Jurkat, Clone E6-1 (cell line): ENCODE data around the gene ELP6. TPM values are rescaled to one million over a fixed set of nuclear protein-coding genes. Genes with fewer than 3 reads are reported as not detected.

ENCODE experiments used
- DNase-seq: peaks from one replicate; pipeline ENCODE4 v3.0.0-alpha.2; 2011; ENCODE audit warnings: low read depth, low spot score
- H3K4me3 ChIP-seq: 2 replicates; pipeline ENCODE4 v1.5.1; 2011; ENCODE audit warnings: mild to moderate bottlenecking, low read length, control low read depth, moderate library complexity
- polyA plus RNA-seq: library from polyadenylated mRNA; unstranded; fragments of >200 nt; gene quantifications from one replicate; pipeline ENCODE4 v1.2.1, GENCODE V29; 2012; ENCODE audit warnings: missing spikeins; ENCODE audit not compliant: insufficient read length, insufficient read depth

ELP6 gene, protein sequence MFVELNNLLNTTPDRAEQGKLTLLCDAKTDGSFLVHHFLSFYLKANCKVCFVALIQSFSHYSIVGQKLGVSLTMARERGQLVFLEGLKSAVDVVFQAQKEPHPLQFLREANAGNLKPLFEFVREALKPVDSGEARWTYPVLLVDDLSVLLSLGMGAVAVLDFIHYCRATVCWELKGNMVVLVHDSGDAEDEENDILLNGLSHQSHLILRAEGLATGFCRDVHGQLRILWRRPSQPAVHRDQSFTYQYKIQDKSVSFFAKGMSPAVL
- 68.9 TPM for polyA plus RNA-seq

DNA sequence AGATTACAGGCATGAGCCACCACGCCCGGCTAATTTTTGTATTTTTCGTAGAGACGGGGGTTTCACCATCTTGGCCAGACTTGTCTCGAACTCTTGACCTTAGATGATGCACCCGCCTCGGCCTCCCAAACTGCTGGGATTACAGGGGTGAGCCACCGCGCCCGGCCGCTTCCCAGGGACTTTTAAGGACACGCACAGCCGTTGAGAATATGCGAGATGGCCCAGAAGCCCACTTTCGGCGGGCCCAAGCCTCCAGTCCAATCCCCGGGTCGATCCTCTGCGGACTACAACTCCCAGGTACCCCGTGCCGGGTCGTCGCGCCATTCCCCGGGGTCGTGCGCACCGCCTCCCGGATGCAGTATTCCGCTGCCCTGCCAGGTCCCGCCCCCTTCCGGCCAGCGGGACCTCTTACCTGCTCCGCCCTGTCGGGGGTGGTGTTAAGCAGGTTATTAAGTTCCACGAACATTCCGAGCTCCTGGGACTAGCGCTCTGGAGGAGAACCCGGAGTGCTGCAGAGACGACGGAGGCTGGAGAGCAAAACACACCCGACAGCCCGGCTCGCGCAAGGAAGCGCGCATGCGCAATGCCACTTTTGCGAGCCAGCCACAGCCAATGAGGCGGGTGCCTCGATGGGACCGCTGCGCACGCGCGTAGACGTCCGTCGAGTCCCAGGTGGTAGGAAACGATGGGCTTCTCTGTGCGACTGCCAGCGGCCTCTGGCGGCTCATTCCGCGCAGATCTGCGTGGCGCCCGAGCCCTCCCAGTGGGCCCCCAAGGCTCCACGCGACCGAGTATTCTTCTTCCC lies at the start of gene ELP6:
Gene ELP6, minus strand, starts transcription at position 588 of the 805 bp plus-strand sequence. Its CDS starts 122 bp downstream, at position 466.
- peak; percentile 95 for DNase-seq
- peak within 1 kb of the TSS; percentile 91 for H3K4me3 ChIP-seq

DNA sequence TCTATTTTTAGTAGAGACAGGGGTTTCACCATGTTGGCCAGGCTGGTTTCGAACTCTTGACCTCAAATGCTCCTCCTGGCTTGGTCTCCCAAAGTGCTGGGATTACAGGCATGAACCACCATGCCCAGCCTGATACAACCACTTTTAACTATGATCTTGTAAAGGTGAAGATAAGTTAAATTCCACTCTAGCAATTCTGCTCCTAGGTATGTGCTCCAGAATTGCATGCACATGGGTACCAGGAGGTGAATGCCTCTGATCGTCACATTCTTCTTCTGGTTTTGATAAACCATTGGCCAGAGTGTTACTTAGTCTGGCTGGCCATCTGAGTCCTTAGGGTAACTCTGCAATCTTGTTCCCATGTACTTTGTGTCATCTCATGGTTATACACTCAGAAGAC lies 42.8 kb upstream of the ELP6 start:
- DNase-seq = no peak
- H3K4me3 ChIP-seq = no peak overlapping the region

DNA sequence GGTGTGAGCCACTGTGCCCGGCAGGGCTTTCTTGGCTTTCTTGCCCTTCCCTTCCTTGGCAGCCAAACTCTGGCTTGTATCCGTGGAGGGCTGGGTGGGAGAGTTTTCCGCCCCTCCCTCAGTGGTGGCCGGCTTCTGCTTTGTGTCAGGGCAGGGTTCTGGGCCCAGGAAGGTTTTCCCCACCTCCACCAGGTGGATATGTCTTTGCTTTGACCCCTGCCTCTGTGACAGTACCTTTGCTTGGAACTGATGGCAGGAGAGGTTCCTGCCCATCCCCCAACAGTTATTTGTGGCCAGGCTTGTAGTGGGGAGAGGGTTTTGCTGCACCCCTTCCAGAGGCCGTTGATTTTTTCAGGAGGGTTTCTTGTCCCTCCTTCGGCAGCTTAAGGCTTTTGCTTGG lies 40.8 kb upstream of the ELP6 start:
- no peak for DNase-seq
- no peak overlapping the region for H3K4me3 ChIP-seq

DNA sequence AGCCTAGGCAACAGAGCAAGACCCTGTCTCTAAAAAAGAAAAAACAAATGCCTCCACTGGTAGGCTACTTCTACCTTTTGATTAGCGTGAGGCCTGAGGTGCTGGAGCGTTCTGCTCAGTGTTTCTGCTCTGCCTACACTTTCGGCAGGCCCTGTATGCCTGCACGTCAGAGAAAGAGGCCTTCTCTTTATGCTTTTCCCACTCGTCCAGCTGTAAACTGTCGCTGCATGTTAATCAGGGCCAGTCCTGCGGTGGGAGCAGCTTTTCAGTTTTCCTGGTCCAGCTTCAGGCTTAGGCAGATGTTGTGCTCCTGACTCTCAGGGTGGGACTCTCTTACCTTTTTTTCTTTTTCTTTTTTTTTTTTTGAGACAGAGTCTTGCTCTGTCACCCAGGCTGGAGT lies 39.9 kb upstream of the ELP6 start:
- no peak overlapping the region for H3K4me3 ChIP-seq
- no peak for DNase-seq

DNA sequence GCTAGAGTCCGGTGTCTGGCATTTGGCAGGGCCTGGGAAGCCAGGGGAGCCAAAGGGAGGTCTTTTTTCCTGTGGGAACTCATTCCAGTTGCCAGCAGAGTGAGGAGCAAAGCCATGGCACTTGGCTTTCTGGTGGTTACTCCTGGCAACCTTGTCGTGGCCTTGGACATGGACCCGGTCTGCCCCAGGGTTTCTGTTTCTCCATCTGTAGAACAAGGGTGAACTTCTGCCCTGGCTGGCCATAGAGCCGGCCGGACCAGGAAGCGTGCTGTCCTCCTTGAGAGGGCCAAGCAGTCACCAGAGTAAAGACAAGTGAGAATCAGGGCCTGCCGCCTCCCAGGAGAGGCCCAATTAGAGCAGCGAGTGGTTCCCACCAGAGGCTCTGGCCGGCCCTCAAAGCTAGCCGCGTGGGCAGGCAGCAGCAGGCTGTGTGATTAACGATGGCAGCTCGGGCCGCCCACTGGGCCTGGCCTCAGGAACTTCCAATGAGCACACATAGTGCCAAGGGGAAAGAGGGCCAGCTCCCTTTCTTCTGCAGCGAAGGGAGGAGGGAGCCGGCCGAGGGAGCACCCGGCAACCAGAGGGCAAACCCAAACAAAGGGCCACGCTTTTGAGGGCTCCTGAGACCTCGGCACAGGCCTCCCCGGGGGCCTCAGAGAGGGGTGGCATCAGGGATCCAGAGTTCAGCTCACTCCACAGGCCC lies 29.1 kb upstream of the ELP6 start:
- no peak for DNase-seq
- H3K4me3 ChIP-seq = no peak overlapping the region

DNA sequence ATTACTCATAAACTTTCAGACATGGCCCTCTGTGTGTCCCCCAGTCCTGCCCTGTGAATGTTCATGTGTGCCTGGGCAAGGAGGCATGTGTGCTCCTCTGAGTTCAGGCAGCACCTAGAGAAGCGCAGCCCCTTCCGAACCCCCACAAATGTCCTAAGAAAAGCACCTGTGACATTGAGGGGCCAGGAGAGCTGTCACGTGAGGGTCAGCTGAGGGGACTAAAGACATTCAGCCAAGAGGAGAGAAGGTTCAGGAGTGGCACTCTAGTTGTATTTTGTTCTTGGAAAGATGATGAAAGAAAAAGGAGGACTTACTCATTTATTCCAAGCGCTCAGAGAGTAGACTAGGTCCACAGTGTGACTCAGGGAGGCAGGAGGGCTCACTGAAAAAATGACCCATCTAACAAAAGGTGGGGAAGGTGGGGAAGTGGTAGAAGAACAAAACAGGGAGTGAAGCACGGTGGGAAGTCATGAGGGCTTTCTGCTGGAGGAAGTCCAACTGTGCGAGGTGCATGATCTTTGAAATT lies 28.1 kb upstream of the ELP6 start:
- no peak overlapping the region for H3K4me3 ChIP-seq

DNA sequence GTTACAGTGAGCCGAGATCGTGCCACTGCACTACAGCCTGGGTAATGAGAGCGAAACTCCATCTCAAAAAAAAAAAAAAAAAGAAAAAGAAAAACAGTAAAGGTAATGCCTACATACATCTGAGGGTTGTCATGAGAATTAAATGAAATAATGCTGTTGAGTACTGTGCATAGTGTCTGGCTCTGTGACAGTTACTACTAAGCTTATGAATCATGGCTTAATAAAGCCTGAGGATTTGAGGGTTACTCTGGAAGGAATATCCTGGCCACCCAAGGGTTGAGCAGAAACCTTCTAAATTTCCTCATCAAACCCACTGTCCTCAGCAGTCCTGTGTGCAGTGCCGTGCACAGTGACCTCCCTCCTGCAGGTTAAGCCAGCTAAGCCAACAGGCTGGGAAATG lies 26.8 kb upstream of the ELP6 start:
- DNase-seq = no peak

More for the DNA sequence above, 28.1 kb upstream of the ELP6 start:
- no peak for DNase-seq

DNA sequence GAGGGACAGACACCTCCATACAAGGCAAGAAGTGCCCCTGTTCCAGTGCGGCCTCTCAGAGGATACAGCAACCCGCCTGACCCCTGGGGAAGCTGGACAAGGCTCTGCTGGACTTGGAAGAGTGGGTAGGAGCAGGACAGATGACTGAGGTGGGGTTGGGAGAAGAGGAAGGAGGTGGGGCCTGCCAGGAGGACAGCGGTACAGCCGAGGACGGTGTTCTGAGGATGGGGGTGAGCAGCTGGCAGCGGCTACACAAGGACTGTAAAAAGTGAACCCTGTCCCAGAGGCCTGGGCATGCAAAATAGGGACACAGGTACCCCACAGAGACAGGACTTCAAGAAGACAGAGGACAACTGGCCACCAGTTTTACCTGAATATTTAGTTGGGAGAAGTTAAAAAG lies 23.5 kb upstream of the ELP6 start:
- H3K4me3 ChIP-seq = no peak overlapping the region
- DNase-seq = no peak

More for the DNA sequence above, 26.8 kb upstream of the ELP6 start:
- no peak overlapping the region for H3K4me3 ChIP-seq

DNA sequence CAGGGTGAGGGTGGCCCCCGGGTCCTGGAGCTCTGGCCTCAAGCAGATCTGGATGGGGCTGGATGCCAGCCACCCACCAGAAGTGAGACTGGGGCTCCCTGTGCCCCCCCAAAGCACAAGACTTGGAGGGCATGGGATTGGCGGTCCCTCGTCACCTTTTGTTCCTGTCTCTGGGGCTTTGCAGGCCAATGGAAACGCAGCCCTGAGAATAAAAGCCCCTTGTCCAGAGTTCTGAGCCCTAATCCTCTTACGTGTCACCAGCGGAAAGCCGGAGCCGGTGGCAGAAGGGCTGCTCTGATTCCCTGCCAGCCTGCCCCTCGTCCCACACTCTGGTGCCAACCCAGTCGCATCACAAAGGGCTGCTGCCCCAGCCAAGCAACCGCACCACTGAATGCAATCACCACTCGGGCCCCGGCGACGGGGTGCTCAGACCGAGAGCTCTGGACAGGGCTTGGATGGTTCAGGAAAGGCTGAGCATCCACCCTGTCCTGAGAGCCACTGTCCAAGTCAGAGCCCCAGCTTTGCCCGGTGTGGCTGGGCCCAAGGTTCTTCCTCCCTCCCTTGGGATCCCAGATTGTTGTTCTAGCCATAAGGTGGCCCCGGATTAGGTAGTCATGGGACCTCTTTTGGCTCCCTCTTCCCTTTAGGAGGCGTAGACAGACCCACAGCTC lies 22.8 kb upstream of the ELP6 start:
- H3K4me3 ChIP-seq = no peak overlapping the region
- DNase-seq = no peak

DNA sequence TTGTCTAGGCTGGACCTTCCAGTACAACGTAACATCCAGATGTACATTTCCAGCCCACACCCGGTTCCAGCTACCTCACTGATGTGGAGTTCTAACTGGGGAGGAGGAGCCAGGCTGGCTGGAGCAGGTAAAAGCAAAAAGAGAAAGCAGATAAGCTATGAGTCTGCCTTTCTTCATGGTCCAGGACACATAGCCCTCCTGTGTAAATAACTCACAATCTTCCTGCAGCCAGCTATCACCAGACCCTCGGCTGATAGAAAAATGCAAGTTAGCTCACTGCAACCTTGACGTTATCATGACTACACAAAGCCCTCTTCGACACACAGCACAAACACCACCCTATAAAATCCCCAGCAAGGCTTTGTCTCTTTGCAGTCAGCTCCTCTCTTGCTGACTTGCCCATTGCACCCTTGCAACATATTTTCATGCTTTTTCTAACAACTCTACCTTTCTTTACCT lies 20.5 kb upstream of the ELP6 start:
- no peak overlapping the region for H3K4me3 ChIP-seq
- no peak for DNase-seq

DNA sequence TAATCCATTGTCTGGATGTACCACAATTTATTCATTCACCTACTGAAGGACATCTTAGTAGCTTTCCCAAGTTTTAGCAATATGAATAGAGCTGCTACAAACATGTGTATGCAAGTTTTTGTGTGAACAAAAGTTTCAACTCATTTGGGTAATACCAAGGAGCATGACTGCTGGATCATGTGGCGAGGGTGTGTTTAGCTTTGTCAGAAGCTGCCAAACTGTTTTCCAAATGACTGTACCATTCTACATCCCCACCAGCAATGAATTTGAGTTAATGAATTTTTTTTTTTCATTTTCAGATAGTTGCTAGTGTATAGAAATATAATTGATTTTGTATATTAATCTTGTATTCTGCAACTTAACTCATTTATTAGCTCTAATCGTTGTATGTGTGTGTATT lies 20.0 kb upstream of the ELP6 start:
- DNase-seq = no peak
- no peak overlapping the region for H3K4me3 ChIP-seq

DNA sequence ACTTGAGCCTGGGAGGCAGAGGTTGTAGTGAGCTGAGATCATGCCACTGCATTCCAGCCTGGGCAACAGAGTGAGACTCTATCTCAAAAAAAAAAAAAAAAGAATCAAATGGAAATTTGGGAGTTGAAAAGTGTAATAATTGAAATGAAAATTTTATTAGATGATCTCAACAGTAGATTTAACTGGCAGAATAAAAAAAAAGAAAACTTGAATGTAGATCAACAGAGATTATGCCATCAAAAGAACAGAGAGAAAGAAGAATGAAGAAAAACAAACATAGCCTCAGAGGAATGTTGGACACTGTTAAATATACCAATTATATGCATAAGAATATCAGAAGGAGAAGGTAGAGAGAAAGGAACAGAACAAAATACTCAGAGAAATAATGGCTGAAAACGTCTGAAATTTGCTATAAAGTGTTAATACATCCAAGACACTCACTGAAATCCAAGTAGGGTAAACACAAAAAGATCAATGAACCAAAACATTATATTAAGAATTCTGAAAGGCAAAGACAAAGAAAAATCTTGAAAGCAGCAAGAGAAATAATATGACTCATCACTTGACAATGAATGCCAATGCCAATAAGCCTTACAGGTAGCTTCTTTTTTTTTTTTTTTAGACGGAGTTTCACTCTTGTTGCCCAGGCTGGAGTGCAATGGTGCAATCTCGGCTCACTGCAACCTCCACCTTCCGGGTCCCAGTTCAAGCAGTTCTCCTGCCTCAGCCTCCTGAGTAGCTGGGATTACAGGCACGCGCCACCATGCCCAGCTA lies 14.6 kb upstream of the ELP6 start:
- no peak for DNase-seq
- H3K4me3 ChIP-seq = no peak overlapping the region

DNA sequence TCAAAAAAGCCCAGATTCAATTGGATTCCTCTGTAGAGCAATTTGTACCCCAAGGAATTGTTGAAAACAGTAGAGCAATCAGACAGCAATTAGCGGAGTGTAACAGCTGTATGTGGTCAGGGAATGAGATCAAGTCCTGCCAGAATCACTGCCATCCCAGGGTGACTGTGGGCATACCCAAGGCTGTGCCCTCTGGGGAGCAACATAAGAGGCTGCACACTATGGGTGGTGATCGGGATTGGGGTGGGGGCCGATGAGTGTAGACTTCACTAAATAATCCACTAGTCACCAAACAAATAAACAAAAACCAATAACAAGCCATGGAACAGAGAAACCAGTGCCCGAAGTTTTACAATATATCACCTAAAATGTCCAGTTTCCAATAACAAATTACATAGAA lies 12.1 kb upstream of the ELP6 start:
- H3K4me3 ChIP-seq = no peak overlapping the region
- DNase-seq = no peak

DNA sequence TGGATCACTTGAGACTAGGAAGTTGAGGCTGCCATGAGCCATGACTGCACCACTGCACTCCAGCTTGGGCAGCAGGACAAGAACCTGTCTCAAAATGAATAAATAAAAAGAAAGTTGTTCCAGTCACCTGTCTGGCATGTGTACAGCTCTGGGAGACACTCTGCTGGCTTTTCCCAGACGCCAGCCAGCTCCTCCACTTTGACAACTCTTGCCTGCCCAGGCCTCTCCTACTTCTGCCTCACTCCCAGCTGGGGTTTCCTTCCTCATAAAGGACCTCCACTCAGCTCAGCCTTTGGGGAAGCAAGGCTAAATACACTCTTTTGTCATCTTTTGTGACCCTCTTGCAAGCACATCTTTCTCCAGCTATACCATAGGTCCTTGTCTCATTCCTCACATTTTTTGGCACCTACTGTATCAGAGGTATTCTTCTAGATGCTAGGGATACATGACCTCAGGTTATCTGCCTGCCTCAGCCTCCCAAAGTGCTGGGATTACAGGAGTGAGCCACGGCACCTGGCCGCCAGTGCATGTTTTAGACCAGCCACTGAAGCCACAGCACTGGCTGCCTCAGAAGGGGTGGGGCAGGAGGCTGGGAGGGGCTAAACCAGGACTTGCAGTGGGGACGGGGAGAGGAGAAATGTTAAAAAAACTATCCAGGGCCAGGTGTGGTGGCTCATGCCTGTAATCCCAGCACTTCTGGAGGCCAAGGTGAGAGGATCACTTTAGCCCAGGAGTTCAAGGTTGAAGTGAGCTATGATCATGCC lies 10.0 kb upstream of the ELP6 start:
- H3K4me3 ChIP-seq = no peak overlapping the region

DNA sequence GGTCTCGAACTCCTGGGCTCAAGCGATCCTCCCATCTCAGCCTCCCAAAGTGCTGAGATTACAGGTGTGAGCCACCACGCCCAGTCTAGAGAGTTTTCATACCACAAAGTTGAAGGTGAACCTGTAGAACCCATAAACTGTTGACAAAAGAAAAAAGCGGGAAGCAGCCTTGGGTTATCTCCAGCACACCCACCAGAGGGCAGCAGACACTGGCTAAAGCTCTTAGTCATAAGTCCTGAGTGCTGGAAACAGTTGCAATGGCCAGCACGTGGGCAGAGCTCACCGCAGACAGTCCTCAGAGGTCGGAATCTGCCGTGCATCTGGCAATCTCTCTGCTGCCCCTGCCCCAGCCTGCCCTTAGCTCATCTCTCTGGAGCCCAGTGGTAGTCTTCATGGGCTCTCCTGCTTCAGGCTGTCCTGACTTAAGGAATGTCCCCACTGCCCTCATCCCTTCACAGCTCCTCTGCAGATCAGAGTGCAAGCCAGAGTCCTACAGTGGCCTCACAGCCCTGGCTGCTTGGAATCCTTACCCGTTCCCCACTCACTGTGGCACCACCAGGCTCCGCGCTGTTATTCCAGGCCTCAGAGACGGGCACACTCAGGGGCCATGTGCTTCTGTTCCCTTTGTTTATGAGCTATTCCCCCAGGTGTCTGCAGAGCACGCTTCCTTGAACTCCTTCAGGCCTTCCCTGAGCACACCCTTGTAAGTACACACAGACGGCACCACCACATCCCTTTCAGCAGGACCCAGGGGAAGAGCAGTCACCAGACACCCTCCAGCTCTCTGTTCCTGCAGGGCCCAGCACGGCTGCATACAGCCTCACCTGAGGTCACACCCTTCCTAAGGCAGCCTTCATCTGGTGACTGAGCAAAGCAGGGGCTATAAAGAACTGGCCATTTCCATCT lies 8.8 kb upstream of the ELP6 start:
- peak; percentile 81 for DNase-seq
- no peak overlapping the region for H3K4me3 ChIP-seq

More for the DNA sequence above, 10.0 kb upstream of the ELP6 start:
- DNase-seq = no peak

DNA sequence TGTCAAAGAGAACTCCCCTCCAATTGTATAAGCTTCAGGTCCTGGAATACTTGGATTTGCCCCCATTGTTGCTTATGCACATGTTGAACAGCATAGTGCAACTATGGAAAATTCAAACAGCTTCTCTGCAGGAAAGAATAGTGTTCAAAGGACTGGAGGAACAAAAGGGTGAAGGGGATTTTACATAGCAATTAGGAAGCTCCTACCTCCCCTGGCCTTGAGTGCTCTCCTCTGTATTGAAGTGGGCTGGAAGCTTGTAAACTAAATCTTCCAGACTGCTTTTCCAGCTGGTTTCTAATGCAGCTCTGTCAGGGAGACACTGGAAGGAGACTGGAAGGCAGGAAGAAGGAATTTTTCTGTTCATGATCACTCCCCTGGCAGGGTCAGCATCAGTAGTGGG lies 7.2 kb upstream of the ELP6 start:
- DNase-seq = no peak
- no peak overlapping the region for H3K4me3 ChIP-seq

DNA sequence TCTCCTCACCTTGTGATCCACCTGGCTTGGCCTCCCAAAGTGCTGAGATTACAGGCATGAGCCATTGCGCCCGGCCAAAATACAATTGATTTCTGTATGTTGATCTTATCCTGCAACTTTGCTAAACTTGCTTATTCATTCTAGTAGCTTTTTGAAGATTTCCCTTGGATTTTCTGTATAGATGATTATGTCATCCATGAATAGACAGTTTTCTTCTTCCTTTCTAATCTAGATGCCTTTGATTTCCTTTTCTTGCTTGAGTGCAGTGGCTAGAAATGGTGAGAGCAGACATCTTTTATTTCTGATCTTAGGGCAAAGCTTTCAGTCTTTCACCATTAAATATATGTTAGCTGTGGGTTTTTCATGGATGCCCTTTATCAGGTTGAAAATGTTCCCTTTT lies 4.4 kb upstream of the ELP6 start:
- no peak for DNase-seq
- H3K4me3 ChIP-seq = no peak overlapping the region
